ENCODE data around the gene ABHD6. TPM values are rescaled to one million over a fixed set of nuclear protein-coding genes. Genes with fewer than 3 reads are reported as not detected.

Gene ABHD6
- total RNA-seq, 4 donors from 2014 or later: 19.4 to 29.2 (median 28.6) TPM

GRCh38 chr3:58260261-58260731 lies 22.7 kb downstream of the ABHD6 start:
- TF ChIP-seq CTCF (IDR thresholded peaks at IDR 0.05; ENCODE audit: low read depth): no peak

DNA sequence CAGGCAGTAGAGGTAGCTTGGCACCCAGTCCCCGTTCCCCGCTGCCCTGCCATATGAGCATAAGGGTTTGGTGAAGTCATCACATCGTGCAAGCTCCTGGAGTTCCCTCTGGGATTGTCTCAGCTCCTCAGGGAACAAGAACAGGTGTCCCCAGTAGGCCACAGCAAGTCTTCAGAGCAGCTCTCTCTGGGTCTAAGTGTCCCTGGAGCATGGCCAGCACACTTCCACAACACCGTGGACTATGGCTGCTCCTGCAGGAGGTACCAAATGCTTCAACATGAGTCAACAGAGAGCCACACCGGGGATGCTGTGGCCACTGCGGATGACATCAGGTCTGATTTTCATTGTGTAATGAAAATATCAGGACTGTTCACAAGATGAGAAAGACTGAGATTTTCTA lies 23.1 kb downstream of the ABHD6 start:
- TF ChIP-seq CTCF (IDR thresholded peaks at IDR 0.05; ENCODE audit: low read depth): no peak

DNA sequence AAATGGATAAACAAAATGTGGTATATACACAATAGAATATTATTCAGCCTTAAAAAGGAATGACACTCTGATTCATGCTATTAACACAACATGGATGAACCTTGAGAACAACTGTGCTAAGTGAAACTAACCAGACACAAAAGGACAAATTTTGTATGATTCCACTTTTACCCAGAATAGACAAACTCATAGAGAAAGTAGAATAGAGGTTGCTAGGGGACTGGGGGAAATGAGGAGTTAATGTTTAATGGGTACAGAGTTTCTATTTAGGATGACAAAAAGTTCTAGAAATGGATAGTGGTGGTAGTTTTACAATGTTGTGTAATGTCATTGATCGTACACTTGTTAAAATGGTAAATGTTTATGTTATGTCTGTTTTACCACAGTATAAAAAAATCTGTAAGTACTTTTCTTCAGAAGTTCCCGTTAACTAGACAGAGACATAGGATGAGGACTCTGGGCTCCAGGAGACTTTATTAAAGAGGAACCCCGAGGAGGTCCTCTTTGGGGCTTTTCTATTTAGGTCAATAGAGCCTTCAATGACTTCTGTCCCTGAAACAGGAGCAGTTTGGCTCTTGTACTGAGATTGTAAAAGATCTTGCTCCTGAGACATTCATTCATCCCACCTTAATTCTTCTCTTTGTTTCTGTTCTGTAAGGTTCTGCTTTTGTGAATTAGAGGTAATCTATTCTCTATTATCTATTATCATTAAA lies 24.5 kb downstream of the ABHD6 start:
- TF ChIP-seq CTCF (IDR thresholded peaks at IDR 0.05; ENCODE audit: low read depth): no peak

GRCh38 chr3:58266577-58266976 lies 29.0 kb downstream of the ABHD6 start:
- no peak for TF ChIP-seq CTCF (IDR thresholded peaks at IDR 0.05; ENCODE audit: low read depth)

- no peak for TF ChIP-seq CTCF (IDR thresholded peaks at IDR 0.05; ENCODE audit: low read depth)
Measured at GRCh38 chr3:58269356-58269755, 31.8 kb downstream of the ABHD6 start.

- no peak for TF ChIP-seq CTCF (IDR thresholded peaks at IDR 0.05; ENCODE audit: low read depth)
Measured at GRCh38 chr3:58270485-58270884, 32.9 kb downstream of the ABHD6 start.

DNA sequence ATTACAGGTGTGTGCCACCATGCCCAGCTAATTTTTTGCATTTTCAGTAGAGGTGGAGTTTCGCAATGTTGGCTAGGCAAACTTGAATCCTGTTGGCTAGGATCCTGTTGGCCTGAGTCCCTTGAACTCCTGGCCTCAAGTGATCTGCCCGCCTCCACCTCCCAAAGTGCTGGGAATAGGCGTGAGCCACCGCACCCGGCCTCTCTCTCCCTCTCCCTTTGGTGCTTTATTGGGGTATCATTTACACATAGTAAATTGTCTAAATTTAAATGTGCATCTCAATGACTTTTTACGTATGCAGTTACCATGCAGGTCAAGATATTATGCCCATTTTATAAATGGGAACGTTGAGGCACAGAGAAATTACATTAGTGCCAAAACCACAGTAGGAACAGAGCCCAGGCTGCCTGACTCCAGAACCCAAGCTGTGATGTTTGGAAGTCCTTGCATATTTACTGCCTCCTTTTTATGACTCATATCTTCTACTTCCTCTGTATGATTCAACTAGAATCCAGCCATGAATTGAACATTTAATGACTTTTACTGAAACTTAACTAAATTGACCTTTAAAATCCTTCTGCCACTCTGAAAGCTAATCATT lies 34.4 kb downstream of the ABHD6 start:
- no peak for TF ChIP-seq CTCF (IDR thresholded peaks at IDR 0.05; ENCODE audit: low read depth)

Data from subcutaneous adipose tissue (tissue), 4 donors.